IPS DF 4.7 (cell line): ENCODE measurements around the gene CHRNA10.

Source experiments
- DNase-seq: peaks from one replicate; pipeline ENCODE4 v3.0.0-alpha.2; 2013; ENCODE audit warnings: low spot score; ENCODE audit errors: extremely low read depth

The CHRNA10 gene

DNA sequence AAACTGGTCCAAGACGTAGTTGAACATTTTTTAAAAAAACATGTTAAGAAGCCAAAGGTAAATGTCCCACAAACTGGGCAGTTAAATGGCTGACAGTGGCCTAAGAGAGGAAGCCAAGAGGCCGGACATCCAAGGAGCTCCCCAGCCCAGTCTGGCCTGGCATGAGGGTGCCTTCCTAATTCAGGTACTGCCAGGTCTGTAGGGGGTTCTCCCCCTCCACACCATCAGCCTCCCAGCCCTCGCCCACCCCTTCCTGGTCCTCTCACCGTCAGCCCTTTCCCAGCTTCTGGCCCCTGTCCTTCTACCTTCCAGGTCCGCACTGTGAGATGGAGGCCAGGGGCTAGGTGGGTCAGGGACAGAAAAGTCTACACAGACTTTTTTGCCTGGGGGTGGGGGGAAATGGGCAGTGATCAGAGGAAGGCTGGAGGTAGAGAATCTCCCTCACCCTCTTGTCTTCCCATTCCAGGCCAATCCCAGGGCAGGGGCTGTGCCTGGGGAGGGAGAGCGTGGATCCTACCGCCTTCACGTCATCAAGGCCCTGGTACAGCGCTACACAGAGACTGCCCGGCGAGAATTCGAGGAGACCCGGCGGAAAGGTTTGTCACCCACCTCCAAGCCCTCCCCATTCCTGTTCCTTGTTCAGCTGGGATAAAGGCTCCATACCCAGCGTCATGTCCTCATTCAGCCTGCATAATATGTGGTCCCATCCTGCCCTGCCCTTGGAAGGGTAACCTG, 35.4 kb downstream of the CHRNA10 start:
- no peak for DNase-seq

DNA sequence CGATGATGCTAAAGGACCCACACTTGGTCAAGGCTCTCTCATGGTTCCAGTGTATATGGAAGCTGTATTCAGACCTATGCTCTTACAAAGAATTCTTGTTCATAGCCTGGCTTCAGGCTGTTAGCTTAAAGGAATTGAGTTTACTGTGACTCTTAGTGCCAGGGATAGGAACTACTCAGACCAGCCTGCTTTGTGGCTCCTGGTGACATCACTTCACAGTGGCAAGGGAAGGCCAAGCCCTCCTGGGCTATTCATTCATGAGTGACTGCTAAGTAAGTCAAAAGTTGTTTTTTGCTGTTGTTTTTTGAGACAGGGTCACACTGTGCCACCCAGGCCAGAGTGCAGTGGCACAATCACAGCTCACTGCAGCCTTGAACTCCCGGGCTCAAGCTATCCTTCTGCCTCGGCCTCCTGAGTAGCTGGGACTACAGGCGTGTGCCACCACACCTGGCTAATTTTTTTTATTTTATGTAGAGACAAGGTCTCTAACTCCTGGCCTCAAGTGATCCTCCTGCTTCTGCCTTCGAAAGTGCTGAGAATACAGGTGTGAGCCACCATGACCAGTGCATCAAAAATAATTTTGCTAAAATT, 39.0 kb downstream of the CHRNA10 start:
- no peak for DNase-seq

- no peak for DNase-seq
These were observed 39.9 kb downstream of the CHRNA10 start for GRCh38 chr11:3631331-3631730.

- DNase-seq, result no peak
These were observed 43.9 kb downstream of the CHRNA10 start for GRCh38 chr11:3627291-3627690.

GRCh38 chr11:3626250-3626960, 44.8 kb downstream of the CHRNA10 start:
- DNase-seq, result no peak

- no peak for DNase-seq
These were observed 47.3 kb downstream of the CHRNA10 start for GRCh38 chr11:3623767-3624458.

DNA sequence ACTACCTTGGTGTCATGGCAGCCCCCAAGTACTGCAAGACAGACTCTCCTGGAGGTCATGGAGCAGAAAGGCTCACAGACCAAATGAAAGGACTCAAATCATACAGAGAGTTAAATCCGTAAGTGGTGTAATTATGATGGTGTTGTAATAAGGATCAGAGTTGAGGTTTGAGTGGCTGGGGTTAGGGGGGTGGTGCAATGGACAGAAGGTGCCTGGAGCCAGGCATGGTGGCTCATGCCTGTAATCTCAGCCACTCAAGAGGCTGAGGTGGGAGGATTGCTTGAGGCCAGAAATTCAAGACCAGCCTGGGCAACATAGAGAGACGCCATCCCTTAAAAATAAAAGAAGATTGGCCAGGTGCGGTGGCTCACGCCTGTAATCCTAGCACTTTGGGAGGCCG, 48.1 kb downstream of the CHRNA10 start:
- DNase-seq, result no peak

GRCh38 chr11:3622521-3622920, 48.7 kb downstream of the CHRNA10 start:
- DNase-seq, result no peak

GRCh38 chr11:3617990-3618389, 53.2 kb downstream of the CHRNA10 start:
- no peak for DNase-seq

GRCh38 chr11:3616721-3617460, 54.3 kb downstream of the CHRNA10 start:
- DNase-seq, result no peak

GRCh38 chr11:3615998-3616397, 55.2 kb downstream of the CHRNA10 start:
- DNase-seq, result no peak
